Measurements from ENCODE around the gene LRRIQ4.

LRRIQ4 gene

GRCh38 chr3:169855514-169855913 is 42.8 kb downstream of the LRRIQ4 start:
- no peak for DNase-seq (ENCODE audit: low read depth)

GRCh38 chr3:169857811-169858210 is 45.1 kb downstream of the LRRIQ4 start:
- DNase-seq (ENCODE audit: low read depth), result no peak

GRCh38 chr3:169861871-169862270 is 49.2 kb downstream of the LRRIQ4 start:
- no peak for DNase-seq (ENCODE audit: low read depth)

DNA sequence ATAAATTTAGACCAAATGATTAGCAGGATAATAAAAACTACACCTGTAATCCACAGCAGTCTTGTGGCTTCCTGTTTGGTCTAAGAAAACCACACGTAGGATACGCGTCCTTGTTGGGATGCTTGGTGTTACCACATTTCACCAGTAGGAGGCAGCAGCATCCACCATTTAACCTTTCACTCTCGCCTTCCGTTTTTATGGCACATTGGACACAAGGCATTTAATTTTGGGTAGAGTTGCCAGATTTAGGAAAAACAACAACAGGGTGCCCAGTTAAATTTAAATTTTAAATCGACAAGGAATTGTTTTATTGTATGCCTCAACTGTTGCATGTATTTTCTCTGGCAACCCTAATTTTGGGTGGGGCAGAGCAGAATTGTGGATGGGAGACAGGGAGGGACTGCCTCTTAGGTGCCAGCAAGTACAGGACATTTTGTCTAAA is 50.8 kb downstream of the LRRIQ4 start:
- DNase-seq (ENCODE audit: low read depth), result peak; percentile 40

DNA sequence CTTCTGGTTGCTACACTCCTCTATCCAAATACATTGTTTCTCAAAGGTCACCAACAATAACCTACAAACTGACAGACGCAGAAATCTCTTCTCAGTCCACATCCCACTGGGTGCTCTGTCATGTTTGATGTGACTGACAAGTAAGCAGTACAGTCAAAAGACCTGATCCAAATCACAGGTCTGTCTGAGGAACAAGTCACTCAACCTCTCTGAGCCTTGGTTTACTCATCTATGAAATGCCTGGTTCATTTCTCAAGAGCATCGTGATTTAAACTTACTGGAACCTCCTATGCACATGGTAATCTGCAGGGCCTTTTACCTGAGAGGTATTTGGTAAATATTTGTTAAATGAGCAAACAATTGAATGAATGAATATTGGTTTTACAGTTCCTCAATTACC is 51.6 kb downstream of the LRRIQ4 start:
- no peak for DNase-seq (ENCODE audit: low read depth)

GRCh38 chr3:169865176-169865767 is 52.6 kb downstream of the LRRIQ4 start:
- DNase-seq (ENCODE audit: low read depth), result no peak

GRCh38 chr3:169867584-169868210 is 55.0 kb downstream of the LRRIQ4 start:
- no peak for DNase-seq (ENCODE audit: low read depth)

GRCh38 chr3:169868369-169868768 is 55.7 kb downstream of the LRRIQ4 start:
- DNase-seq (ENCODE audit: low read depth), result no peak

GRCh38 chr3:169869484-169870220 is 57.0 kb downstream of the LRRIQ4 start, which contains the start of gene LRRC31:
Gene LRRC31, minus strand, starts transcription at chr3:169869935. Its CDS starts 128 bp downstream, at chr3:169869807.
- DNase-seq (ENCODE audit: low read depth), result no peak

DNA sequence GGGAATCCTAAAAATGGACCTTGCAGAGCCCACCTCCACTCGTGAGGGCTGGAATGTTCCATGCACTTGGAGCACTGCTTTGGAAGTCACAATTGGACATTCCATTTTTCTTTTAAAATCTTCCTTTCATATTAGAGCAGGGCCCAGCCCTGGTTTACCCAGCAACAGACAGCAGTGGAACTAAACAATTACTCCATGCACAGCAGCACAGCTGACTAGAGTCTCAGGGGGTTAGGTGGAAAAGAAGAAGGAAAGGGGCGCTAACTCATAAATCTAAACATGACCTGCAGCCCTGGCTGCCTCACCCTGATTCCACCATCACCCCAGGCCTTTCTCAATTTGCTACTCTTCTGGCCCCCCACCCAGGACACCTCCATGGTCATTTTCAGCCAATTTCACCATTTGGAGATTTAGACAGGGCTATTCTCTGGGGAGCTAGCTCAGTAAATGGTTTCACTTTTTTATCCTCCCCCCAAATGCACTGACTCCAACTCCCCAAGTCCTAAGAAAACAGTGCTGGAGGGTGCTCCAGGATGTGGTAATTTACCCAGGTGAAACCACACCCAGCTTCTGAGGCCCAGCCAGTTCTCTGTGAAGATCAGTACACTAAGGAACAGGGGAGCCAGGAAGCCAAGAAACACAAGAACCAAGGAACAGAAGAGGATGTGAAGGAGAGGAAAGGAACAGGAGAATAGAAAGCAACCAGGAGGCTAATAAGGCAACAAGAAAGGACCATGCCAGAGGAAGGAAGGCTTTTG is 58.6 kb downstream of the LRRIQ4 start:
- DNase-seq (ENCODE audit: low read depth), result no peak

- DNase-seq (ENCODE audit: low read depth), result no peak
Measured at GRCh38 chr3:169879013-169879557, 66.4 kb downstream of the LRRIQ4 start.

- DNase-seq (ENCODE audit: low read depth), result no peak
Measured at GRCh38 chr3:169879845-169880575, 67.3 kb downstream of the LRRIQ4 start.

DNA sequence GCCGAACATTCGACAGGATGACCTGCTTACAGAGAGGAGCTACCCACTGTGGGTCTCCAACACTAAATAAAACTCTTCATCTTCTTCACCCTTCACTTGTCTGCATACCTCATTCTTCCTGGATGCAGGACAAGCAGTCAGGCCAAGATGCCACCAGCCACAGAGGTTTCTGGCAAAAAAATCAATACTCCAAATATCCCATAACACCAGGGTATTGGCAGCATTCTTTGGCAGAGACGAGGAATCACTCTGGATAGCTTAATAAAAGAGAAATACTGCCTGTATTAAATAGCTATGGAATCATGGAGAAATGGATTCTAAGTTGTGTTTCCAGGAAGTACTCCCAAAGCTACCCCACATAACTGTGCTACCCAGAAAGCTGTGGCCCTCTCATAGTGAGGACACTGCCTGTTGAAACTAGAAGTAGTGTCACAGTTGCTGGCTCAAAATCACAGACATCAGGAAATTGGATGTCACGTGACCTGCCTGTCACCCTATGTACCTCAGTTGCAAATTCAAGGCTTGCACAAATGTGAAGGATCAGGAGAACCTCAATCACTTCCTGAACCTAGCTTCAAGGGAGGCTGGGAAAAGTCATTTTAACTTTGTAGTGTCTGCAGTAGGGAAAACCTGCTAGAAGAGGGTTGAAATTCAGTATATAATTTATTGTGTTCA is 68.0 kb downstream of the LRRIQ4 start:
- no peak for DNase-seq (ENCODE audit: low read depth)

GRCh38 chr3:169886671-169887070 is 74.0 kb downstream of the LRRIQ4 start:
- DNase-seq (ENCODE audit: low read depth), result no peak

All from activated T-cell treated with anti-CD3 and anti-CD28 coated beads for 1 hour (primary cell).